Rectal smooth muscle tissue (tissue), 1 donor: ENCODE measurements around the gene GPR183.

Source experiments
- H3K27ac ChIP-seq: one replicate; pipeline ENCODE4 v1.7.0; 2013; ENCODE audit warnings: low read depth, low read length, inconsistent platforms
- H3K27me3 ChIP-seq: one replicate; pipeline ENCODE4 v1.7.0; 2013; ENCODE audit warnings: low read length; ENCODE audit not compliant: control insufficient read depth, insufficient read depth
- H3K36me3 ChIP-seq: one replicate; pipeline ENCODE4 v1.7.0; 2013; ENCODE audit warnings: low read length; ENCODE audit not compliant: control insufficient read depth, insufficient read depth
- H3K4me1 ChIP-seq: one replicate; pipeline ENCODE4 v1.7.0; 2013; ENCODE audit warnings: low read length; ENCODE audit not compliant: control insufficient read depth, insufficient read depth
- H3K4me3 ChIP-seq: one replicate; pipeline ENCODE4 v1.7.0; 2013; ENCODE audit warnings: low read length
- H3K9ac ChIP-seq: one replicate; pipeline ENCODE4 v1.7.0; 2013; ENCODE audit warnings: low read length

GPR183 gene, protein sequence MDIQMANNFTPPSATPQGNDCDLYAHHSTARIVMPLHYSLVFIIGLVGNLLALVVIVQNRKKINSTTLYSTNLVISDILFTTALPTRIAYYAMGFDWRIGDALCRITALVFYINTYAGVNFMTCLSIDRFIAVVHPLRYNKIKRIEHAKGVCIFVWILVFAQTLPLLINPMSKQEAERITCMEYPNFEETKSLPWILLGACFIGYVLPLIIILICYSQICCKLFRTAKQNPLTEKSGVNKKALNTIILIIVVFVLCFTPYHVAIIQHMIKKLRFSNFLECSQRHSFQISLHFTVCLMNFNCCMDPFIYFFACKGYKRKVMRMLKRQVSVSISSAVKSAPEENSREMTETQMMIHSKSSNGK

GRCh38 chr13:99307247-99307646 is at the start of gene GPR183:
Gene GPR183, minus strand, starts transcription at chr13:99307399. Its CDS starts 11,254 bp downstream, at chr13:99296145.
- Histone ChIP-seq H3K4me3 (peak within 1 kb of the TSS; percentile 48), H3K27me3 (no peaks in the 10 kb centered on the region), H3K27ac (peak within 1 kb of the TSS; percentile 78), H3K36me3 (no peaks in the 10 kb centered on the region), H3K9ac (no peak within 1 kb of the TSS), H3K4me1 (peaks cover 19% of the 10 kb centered on the region)

DNA sequence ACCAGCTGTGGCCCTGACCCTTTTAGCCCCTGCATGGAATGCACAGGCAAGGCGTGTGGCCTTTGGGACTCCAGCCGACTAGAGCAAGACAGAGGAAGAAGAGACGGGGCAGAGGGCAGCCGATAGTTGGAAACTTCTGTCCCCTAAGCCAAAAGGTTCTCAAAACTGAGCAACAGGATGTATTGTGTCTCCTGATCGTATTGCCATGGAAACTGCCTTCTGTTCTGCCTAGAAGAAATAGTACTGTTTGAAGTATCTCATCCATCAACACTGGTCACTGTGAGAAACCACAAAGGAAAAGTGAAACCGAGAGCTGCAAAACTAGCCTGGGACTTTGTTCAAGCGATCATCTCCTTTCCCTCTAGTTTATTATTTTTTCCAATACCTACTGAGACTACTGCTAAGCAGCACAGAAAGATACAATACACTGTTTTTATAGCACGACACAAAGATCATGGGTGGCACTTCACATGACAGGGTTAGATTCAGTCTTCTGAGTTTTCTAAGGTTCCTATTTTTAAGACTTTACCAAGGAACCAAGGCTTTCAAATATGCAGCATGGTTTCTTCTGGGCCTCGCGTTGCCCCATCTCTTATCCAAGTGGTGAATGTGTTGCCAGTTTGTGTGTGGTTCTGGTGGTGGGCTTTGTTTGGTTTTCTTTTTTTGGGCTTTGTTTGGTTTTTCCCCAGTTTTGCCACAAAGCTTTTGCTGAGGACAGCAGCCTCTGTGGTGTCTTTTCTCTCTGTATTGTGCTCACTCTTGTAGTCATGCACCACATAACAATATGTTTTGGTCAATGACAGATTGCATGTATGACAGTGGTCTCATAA is 49.3 kb upstream of the GPR183 start:
- H3K4me3 ChIP-seq: peak overlapping the region; percentile 28
- H3K27ac ChIP-seq: peak overlapping the region; percentile 44
- H3K4me1 ChIP-seq: peaks cover 3% of the 10 kb centered on the region
- H3K27me3 ChIP-seq: no peaks in the 10 kb centered on the region
- H3K9ac ChIP-seq: no peak overlapping the region
- H3K36me3 ChIP-seq: peaks cover 3% of the 10 kb centered on the region

DNA sequence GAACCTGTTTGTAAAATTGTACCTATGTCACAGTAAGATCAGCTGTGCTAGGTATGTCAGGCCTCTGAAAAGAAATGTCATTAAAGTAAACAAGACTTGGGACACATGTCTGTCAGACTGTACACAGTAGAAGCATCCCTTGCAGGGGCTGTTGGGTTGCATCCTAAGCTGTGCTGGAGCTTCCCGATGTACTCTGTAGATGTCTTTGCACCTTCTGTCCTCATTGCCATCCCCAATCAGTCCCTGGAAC is 48.7 kb upstream of the GPR183 start:
- Histone ChIP-seq H3K27ac (peak overlapping the region; percentile 29), H3K9ac (no peak overlapping the region), H3K4me3 (peak overlapping the region; percentile 23), H3K4me1 (peaks cover 3% of the 10 kb centered on the region), H3K27me3 (no peaks in the 10 kb centered on the region), H3K36me3 (no peaks in the 10 kb centered on the region)

GRCh38 chr13:99355267-99356011 is 48.2 kb upstream of the GPR183 start:
- Histone ChIP-seq H3K27ac (no peak overlapping the region), H3K9ac (no peak overlapping the region), H3K27me3 (no peaks in the 10 kb centered on the region), H3K4me3 (no peak overlapping the region), H3K4me1 (peaks cover 3% of the 10 kb centered on the region), H3K36me3 (no peaks in the 10 kb centered on the region)

DNA sequence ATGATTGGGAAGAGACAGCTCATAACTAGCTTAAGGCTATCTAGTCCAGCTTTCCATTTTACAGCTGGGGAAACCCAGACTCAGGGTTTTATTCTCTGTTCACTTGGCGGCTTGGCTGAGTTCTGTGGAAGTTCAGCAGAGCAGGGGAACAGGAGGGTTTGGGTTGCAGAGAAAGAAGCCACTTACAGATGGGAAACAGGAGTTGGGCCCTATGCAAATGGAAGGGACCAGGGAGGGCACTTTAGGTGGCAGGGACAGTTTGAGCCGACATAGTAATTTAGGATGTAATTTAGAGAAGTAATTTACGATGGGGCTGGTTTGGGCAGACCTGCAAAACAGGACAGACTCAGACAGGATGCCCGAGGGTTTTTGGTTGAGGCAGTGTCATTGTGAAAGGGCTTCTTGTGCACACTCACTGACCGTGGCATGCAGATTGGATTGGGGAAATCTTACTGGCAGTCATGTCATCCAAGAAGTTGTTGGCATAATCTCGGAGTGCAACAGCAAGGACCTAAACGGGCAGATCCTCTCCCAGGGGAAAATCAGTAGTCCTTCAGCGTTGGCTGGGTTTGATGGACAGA is 47.3 kb upstream of the GPR183 start:
- Histone ChIP-seq H3K36me3 (no peaks in the 10 kb centered on the region), H3K27me3 (no peaks in the 10 kb centered on the region), H3K4me1 (peaks cover 3% of the 10 kb centered on the region), H3K27ac (no peak overlapping the region), H3K9ac (no peak overlapping the region), H3K4me3 (no peak overlapping the region)

- Histone ChIP-seq H3K27ac (no peak overlapping the region), H3K27me3 (no peaks in the 10 kb centered on the region), H3K4me3 (no peak overlapping the region), H3K9ac (no peak overlapping the region), H3K4me1 (peaks cover 3% of the 10 kb centered on the region), H3K36me3 (no peaks in the 10 kb centered on the region)
Measured at GRCh38 chr13:99353836-99354235, 46.6 kb upstream of the GPR183 start.

GRCh38 chr13:99353246-99353600 is 46.0 kb upstream of the GPR183 start:
- Histone ChIP-seq H3K27me3 (no peaks in the 10 kb centered on the region), H3K4me3 (no peak overlapping the region), H3K27ac (no peak overlapping the region), H3K9ac (no peak overlapping the region), H3K36me3 (no peaks in the 10 kb centered on the region), H3K4me1 (peaks cover 3% of the 10 kb centered on the region)

GRCh38 chr13:99352351-99353245 is 45.4 kb upstream of the GPR183 start:
- H3K36me3 ChIP-seq: peaks cover under 1% of the 10 kb centered on the region
- no peak overlapping the region for H3K9ac ChIP-seq
- no peak overlapping the region for H3K27ac ChIP-seq
- H3K4me3 ChIP-seq: no peak overlapping the region
- no peaks in the 10 kb centered on the region for H3K27me3 ChIP-seq
- peaks cover 3% of the 10 kb centered on the region for H3K4me1 ChIP-seq

GRCh38 chr13:99351772-99352171 is 44.6 kb upstream of the GPR183 start:
- H3K9ac ChIP-seq: no peak overlapping the region
- H3K36me3 ChIP-seq: peaks cover 3% of the 10 kb centered on the region
- H3K27me3 ChIP-seq: no peaks in the 10 kb centered on the region
- H3K27ac ChIP-seq: no peak overlapping the region
- H3K4me3 ChIP-seq: no peak overlapping the region
- H3K4me1 ChIP-seq: no peaks in the 10 kb centered on the region

DNA sequence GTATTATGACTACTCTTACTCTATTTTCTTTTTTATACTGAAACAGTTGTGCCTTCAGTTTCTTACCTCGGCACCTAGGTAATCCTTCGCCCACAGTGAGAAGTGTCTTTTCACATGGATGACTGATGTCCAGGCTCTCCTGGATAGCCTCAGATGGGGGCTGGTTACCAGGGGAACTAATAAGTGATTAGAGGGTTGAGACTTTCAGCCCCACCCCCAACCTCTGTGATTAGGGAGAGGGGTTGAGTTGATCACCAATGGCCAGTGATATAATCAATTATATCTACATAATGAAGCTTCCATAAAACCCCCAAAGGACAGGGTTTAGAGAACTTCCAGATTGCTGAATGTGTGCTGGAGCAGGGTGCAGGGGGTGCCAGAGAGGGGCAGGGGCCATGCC is 43.0 kb upstream of the GPR183 start:
- Histone ChIP-seq H3K36me3 (peaks cover 6% of the 10 kb centered on the region), H3K9ac (no peak overlapping the region), H3K4me3 (no peak overlapping the region), H3K4me1 (no peaks in the 10 kb centered on the region), H3K27ac (no peak overlapping the region), H3K27me3 (no peaks in the 10 kb centered on the region)

- Histone ChIP-seq H3K27ac (no peak overlapping the region), H3K27me3 (no peaks in the 10 kb centered on the region), H3K36me3 (peaks cover 12% of the 10 kb centered on the region), H3K4me1 (no peaks in the 10 kb centered on the region), H3K9ac (no peak overlapping the region), H3K4me3 (no peak overlapping the region)
Measured at GRCh38 chr13:99347911-99348451, 40.8 kb upstream of the GPR183 start.
